Right ventricle myocardium inferior (tissue), 1 donor: Measurements from ENCODE around the gene FICD. TPM values are rescaled to one million over a fixed set of nuclear protein-coding genes. Genes with fewer than 3 reads are reported as not detected.
"Not testable (repeated sequence)": the region's sequence is repeated elsewhere in the genome, so short reads cannot be mapped to it uniquely, and the experiment has no call there.

Experiments used
- ATAC-seq: fragments of 200-7000 bp; cut with Tn5 transposase; one replicate; pipeline ENCODE4 v1.9.1; 2020; ENCODE audit warnings: mild to moderate bottlenecking, moderate library complexity
- DNase-seq: peaks from one replicate; pipeline ENCODE4 v3.0.0; 2021; ENCODE audit errors: missing footprints
- intact Hi-C: fragments of 100-400 bp; cut with DNase I; formaldehyde crosslinking; loops from one replicate; pipeline ENCODE4 v1.11.0; 2022
- long read RNA-seq: library from polyadenylated mRNA; unstranded; transcript quantifications from one replicate; pipeline ENCODE4 v2.0.0, GENCODE V29; 2021
- total RNA-seq: library from RNA; stranded (reverse); fragmentation: NEBNext Ultra II Directional; extraction: Animal tissue kit (Norgen Biotek cat#: 25700); gene quantifications from one replicate; pipeline ENCODE4 v1.2.1, GENCODE V29; 2021
- donor health status: DM: no; HTN: yes; CAD: no; lungs with severe emphysema.

The FICD gene
- 2.9 TPM for total RNA-seq
- long read RNA-seq, partial matches to known transcripts = 0 of 3 reads
- long read RNA-seq, other reads (novel, unspliced or antisense) = 0 of 3 reads

- DNase-seq = peak; percentile 100
- intact Hi-C loops = loop anchor here (5.0 to 10.0 kb wide), 2 partner anchors 523 to 750 kb away; partner anchors contain the start of gene PRDM4
- ATAC-seq = peak; percentile 97
Observed at GRCh38 chr12:108514973-108515814, at the start of gene FICD. Gene FICD (plus strand): TSS chr12:108515277. CDS start chr12:108516973, 1,696 bp downstream.

DNA sequence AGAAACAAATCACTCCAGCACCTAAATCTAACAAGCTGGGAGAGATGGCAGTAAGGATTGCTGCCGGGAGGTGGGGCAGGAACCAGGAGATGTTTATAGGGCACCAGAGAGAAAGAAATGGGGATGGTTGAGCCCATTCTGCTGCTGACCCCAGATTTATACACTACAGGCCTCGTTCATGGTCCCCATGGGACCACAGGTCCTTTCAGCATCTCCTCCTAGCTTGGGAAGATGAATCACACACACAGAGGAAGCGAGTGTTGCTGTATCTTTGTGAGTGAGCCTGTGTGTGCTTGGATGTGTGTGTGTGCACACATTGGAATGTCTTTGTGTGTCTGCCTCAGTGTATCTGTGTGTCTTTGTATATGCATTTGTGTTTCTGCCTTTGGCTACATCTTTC lies 49.7 kb upstream of the FICD start:
- ATAC-seq = no peak
- intact Hi-C loops = no loop called here
- DNase-seq = no peak

DNA sequence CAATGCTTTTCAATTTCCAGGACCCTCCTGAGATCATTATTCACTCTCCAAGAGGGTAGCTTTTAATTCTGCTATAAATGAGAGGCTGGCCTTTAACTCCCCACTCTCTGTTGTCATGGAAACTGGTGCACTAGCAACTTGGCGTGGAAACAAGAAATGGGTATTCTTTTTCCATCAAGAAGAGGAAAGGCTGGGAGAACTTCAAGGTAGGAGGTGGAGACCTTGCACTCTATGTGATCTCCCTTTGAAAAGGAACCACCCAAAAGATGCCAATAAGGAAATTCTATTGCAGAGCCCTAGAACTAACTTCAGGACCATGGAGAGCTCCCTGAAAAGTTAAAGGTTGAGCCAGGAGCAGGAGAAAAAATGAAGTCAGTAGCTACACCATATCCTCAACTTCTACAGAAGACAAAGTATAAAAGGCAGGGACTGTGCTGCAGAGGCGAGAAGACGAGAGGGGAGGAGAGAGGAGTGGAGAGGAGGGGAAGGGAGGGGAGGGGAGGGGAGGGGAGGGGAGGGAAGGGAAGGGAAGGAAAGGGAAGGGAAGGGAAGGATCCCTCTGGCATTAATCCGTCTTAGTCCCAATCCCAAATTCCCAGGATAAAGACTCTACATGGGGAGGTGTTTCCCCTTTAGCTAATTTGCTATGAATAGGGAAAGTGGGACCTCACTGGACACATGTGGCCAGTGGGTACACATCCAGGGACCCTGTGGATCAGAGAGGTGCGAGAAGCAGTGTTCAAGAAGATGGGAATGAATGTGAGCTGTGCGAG lies 46.7 kb upstream of the FICD start:
- no peak for ATAC-seq

GRCh38 chr12:108473400-108474055 lies 41.5 kb upstream of the FICD start:
- no peak for ATAC-seq
- DNase-seq = no peak
- intact Hi-C loops = no loop called here

More for the DNA sequence above, 46.7 kb upstream of the FICD start:
- no peak for DNase-seq
- intact Hi-C loops = no loop called here

DNA sequence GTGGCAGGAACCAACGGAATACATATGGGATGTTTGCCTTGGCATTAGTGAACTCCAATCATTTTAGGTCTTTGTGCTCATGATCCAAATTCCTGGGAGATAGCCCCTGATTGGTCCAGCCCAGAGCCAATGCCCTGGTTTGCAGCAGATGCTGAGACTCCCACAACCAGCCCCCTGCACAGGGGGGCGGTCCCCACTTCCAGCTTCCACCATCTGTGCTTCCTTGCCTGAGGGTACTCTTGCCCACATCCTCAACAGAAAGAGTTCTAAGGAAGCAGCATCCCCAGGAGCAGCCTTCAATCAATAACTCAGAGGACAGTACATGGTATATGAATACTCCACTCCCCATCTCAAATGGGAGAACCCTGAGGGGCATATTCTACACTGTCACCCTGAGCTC lies 39.7 kb upstream of the FICD start:
- DNase-seq (no peak), ATAC-seq (no peak)
- intact Hi-C loops = no loop called here

DNA sequence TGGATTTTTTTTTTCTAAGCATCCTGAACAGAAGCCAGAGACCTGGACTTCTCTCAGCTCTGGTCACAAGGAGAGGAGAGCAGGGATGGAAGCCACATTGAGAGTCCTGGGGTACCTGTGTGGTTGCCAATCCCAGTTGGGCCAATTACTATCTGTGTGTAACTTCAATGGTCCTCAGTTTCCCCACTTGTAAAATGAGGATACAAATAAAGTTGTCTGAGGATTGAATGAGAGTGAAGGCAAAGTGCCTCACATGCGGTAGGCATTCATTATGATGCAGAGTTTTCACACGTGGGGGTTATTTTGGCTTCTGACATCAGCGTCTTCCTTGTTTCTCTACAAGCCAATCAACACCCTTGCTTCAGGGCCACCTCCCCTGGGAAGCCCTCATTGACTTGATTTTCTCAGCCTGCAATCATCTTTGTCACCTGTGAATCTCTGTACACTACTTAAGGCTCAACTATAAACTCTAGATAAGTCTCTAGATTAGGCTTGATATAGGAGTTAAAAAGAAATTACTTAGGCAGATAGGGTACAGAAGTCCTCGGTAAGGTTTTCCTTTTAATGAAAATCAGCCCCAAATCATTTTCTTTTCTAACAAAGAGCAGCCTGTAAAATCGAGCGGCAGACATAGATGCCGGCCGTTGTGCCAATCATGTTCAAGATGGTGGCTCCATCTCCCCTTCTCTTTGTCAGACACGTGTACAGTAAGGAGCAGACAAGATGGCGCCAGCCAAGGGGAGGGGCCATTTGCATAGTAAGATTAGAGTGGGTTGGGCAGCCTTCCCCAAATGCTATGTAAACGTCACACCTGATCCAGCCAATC lies 37.8 kb upstream of the FICD start:
- intact Hi-C loops = no loop called here
- ATAC-seq = no peak
- DNase-seq = no peak

GRCh38 chr12:108477881-108478259 lies 37.2 kb upstream of the FICD start:
- DNase-seq (no peak), ATAC-seq (no peak)
- intact Hi-C loops = no loop called here

DNA sequence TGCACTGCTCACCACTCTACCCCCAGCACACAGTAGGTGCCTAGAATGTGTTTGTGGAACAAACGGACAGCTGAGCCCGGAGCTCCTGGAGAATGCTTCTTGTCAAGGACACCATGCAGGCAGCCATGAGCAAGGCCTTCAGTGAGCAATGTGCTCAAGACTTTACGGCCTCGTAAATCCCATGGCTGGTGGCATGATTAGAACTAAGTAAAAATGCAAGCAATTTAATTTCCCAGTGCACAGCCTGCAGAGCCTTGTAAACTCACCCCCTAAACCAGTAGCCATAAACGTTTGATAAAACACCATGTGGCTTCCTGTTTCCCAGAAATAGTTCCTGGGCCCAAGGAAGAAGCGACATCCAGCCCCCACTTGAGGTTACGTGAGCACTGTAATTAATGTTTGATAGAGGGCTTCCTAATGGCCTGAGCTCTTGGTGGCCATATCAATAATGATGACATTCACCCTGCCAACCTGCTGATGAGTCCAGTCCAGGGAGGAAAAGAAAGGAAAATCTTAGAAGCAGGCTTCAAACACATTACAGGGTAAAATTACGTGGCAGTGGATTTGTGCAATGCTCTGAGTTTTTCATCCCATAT lies 36.4 kb upstream of the FICD start:
- ATAC-seq = no peak
- no peak for DNase-seq
- intact Hi-C loops = no loop called here

- DNase-seq (no peak), ATAC-seq (no peak)
- intact Hi-C loops = no loop called here
Observed at GRCh38 chr12:108479364-108480070, 35.6 kb upstream of the FICD start.

- ATAC-seq (no peak), DNase-seq (no peak)
- intact Hi-C loops = no loop called here
Observed at GRCh38 chr12:108482717-108483212, 32.3 kb upstream of the FICD start.

- ATAC-seq = no peak
- intact Hi-C loops = no loop called here
- DNase-seq = no peak
Observed at GRCh38 chr12:108483213-108484059, 31.6 kb upstream of the FICD start.

DNA sequence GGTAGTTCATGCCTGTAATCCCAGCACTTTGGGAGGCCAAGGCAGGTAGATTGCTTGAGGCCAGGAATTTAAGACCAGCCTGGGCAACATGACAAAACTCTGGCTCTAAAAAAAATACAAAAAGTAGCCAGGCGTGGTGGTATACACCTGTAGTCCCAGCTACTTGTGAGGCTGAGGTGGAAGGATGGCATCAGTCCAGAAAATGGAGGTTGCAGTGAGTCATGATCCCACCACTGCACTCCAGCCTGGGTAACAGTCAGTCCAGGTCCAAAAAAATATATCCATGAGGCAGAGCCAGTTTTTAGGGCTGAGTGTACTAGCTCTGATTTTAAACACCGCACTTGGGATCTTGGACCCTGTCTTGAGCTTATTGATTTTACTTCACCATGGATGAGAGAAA lies 30.6 kb upstream of the FICD start:
- intact Hi-C loops = no loop called here
- no peak for DNase-seq
- no peak for ATAC-seq

DNA sequence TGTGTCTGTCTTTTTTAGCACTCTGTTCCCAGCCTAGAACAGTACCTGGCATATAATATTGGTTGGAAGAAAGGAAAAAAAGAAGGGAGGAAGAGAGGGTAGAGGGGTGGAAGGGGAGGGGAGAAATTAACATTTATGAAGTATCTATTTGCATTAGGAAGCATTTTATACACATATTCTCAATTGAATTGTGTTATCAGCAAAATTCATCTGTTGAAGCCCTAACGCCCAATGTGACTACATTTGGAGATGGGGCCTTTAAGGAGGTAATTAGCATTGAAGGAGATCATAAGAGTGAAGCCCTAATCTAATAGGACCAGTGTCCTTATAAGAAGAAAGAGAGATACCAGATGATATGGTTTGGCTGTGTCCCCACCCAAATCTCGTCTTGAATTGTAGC lies 30.2 kb upstream of the FICD start:
- intact Hi-C loops = no loop called here
- ATAC-seq (no peak), DNase-seq (no peak)

GRCh38 chr12:108485371-108485770 lies 29.7 kb upstream of the FICD start:
- intact Hi-C loops, ATAC-seq, DNase-seq: not testable (repeated sequence)

GRCh38 chr12:108487029-108487428 lies 28.0 kb upstream of the FICD start:
- intact Hi-C loops, DNase-seq: not testable (repeated sequence)

GRCh38 chr12:108491256-108491655 lies 23.8 kb upstream of the FICD start:
- ATAC-seq (no peak), DNase-seq (no peak)
- intact Hi-C loops = no loop called here

More at GRCh38 chr12:108487029-108487428, 28.0 kb upstream of the FICD start:
- not testable (repeated sequence) for ATAC-seq
